HepG2 (cell line): ENCODE measurements around the gene GHRL.

Source experiments
- HMGA1 ChIP-seq: sonication (generic); formaldehyde crosslinking; conservative IDR thresholded peaks from 2 replicates; pipeline ENCODE4 v1.4.0; 2020; ENCODE audit warnings: missing genetic modification reagents
- NR2C2 ChIP-seq: sonication (generic); formaldehyde crosslinking; IDR thresholded peaks from 2 replicates; pipeline ENCODE4 v1.4.0; 2020; ENCODE audit warnings: missing genetic modification reagents, mild to moderate bottlenecking, moderate library complexity, borderline replicate concordance
- ZNF274 ChIP-seq: sonication (generic); formaldehyde crosslinking; IDR thresholded peaks from 2 replicates; pipeline ENCODE4 v1.5.1; 2020; ENCODE audit warnings: mild to moderate bottlenecking, missing genetic modification reagents

GRCh38 chr3:10303105-10303504 is 10.4 kb upstream of the GHRL start:
- TF ChIP-seq ZNF274 (CRISPR knock-in tag) (no peak), NR2C2 (no peak), HMGA1 (CRISPR knock-in tag) (no peak)
